Type B pancreatic cell (in vitro differentiated cells): Measurements from ENCODE around the gene DUSP22. TPM values are rescaled to one million over a fixed set of nuclear protein-coding genes. Genes with fewer than 3 reads are reported as not detected.
A peak's percentile ranks its signal among the peaks of the same experiment; 100 is the strongest.

Experiments
- DNase-seq: peaks from one replicate; pipeline ENCODE4 v3.0.0; 2021; ENCODE audit warnings: mixed read lengths; ENCODE audit not compliant: unreplicated experiment; ENCODE audit errors: extremely low spot score
- H3K27ac Mint-ChIP-seq: 2 replicates; pipeline ENCODE4 v1.8.0; 2021; ENCODE audit warnings: mild to moderate bottlenecking, mixed read lengths
- H3K27me3 Mint-ChIP-seq: 2 replicates; pipeline ENCODE4 v1.8.0; 2021; ENCODE audit warnings: mixed read lengths
- H3K36me3 Mint-ChIP-seq: 2 replicates; pipeline ENCODE4 v1.8.0; 2021; ENCODE audit warnings: mixed read lengths
- H3K4me1 Mint-ChIP-seq: one replicate; pipeline ENCODE4 v1.8.0; 2021; ENCODE audit warnings: mixed read lengths; ENCODE audit not compliant: unreplicated experiment
- H3K4me3 Mint-ChIP-seq: 2 replicates; pipeline ENCODE4 v1.8.0; 2021; ENCODE audit warnings: mild to moderate bottlenecking, mixed read lengths
- H3K9me3 Mint-ChIP-seq: 2 replicates; pipeline ENCODE4 v1.8.0; 2021; ENCODE audit warnings: mixed read lengths
- total RNA-seq: library from RNA; stranded (reverse); gene quantifications from 2 replicates; pipeline ENCODE4 v1.2.1, GENCODE V29; 2021; ENCODE audit warnings: low replicate concordance
- TF ChIP-seq, protein P1 (sequence below): fragments of 200-600 bp; sonication (generic); conservative IDR thresholded peaks from 2 replicates; pipeline ENCODE4 v1.5.0; 2021; ENCODE audit warnings: antibody characterized with exemption, mild to moderate bottlenecking

Gene DUSP22
- total RNA-seq, 1 donor from 2014 or later = 25.0 TPM

- H3K27me3 Mint-ChIP-seq = peaks cover 92% of the 10 kb centered on the region
- H3K27ac Mint-ChIP-seq = no peak overlapping the region
- no peaks in the 10 kb centered on the region for H3K36me3 Mint-ChIP-seq
- TF ChIP-seq, protein P1, sequence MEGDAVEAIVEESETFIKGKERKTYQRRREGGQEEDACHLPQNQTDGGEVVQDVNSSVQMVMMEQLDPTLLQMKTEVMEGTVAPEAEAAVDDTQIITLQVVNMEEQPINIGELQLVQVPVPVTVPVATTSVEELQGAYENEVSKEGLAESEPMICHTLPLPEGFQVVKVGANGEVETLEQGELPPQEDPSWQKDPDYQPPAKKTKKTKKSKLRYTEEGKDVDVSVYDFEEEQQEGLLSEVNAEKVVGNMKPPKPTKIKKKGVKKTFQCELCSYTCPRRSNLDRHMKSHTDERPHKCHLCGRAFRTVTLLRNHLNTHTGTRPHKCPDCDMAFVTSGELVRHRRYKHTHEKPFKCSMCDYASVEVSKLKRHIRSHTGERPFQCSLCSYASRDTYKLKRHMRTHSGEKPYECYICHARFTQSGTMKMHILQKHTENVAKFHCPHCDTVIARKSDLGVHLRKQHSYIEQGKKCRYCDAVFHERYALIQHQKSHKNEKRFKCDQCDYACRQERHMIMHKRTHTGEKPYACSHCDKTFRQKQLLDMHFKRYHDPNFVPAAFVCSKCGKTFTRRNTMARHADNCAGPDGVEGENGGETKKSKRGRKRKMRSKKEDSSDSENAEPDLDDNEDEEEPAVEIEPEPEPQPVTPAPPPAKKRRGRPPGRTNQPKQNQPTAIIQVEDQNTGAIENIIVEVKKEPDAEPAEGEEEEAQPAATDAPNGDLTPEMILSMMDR = no peak
- peaks cover 5% of the 10 kb centered on the region for H3K4me1 Mint-ChIP-seq
- DNase-seq = no peak
- peak overlapping the region; percentile 86 for H3K4me3 Mint-ChIP-seq
- no peaks in the 10 kb centered on the region for H3K9me3 Mint-ChIP-seq
Measured at GRCh38 chr6:393391-394221, 101.3 kb downstream of the DUSP22 start.

GRCh38 chr6:394641-395289 lies 102.5 kb downstream of the DUSP22 start:
- Mint-ChIP-seq H3K4me1 (peaks cover 5% of the 10 kb centered on the region), H3K27ac (no peak overlapping the region), H3K4me3 (no peak overlapping the region), H3K36me3 (no peaks in the 10 kb centered on the region), H3K9me3 (no peaks in the 10 kb centered on the region), H3K27me3 (peaks cover 92% of the 10 kb centered on the region)
- TF ChIP-seq, protein P1 = no peak
- DNase-seq = no peak

GRCh38 chr6:395432-396125 lies 103.3 kb downstream of the DUSP22 start:
- H3K27me3 Mint-ChIP-seq = peaks cover 91% of the 10 kb centered on the region
- DNase-seq = no peak
- H3K36me3 Mint-ChIP-seq = no peaks in the 10 kb centered on the region
- H3K4me3 Mint-ChIP-seq = no peak overlapping the region
- H3K4me1 Mint-ChIP-seq = peaks cover 5% of the 10 kb centered on the region
- no peak overlapping the region for H3K27ac Mint-ChIP-seq
- H3K9me3 Mint-ChIP-seq = no peaks in the 10 kb centered on the region
- TF ChIP-seq, protein P1 = no peak

DNA sequence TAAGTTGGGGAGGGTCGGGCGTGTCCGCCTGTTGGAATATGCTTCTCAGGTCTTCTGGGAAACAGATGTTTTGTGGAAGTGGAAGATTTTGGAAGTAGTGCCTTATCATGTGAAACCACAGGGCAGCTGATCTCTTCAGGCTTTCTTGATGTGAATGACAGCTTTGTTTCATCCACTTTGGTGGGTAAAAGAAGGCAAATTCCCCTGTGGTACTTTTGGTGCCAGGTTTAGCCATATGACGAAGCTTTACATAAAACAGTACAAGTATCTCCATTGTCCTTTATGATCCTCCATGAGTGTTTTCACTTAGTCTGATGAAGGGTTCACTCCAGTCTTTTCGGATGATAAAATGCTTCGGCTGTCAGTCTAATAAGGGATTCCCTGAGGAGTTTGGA lies 103.8 kb downstream of the DUSP22 start:
- peaks cover 90% of the 10 kb centered on the region for H3K27me3 Mint-ChIP-seq
- no peaks in the 10 kb centered on the region for H3K9me3 Mint-ChIP-seq
- H3K36me3 Mint-ChIP-seq = no peaks in the 10 kb centered on the region
- H3K4me3 Mint-ChIP-seq = no peak overlapping the region
- no peak for DNase-seq
- no peak overlapping the region for H3K27ac Mint-ChIP-seq
- H3K4me1 Mint-ChIP-seq = peaks cover 5% of the 10 kb centered on the region
- TF ChIP-seq, protein P1 = no peak

GRCh38 chr6:397056-397455 lies 104.8 kb downstream of the DUSP22 start:
- H3K4me1 Mint-ChIP-seq = peaks cover 5% of the 10 kb centered on the region
- DNase-seq = no peak
- H3K27me3 Mint-ChIP-seq = peaks cover 87% of the 10 kb centered on the region
- no peak overlapping the region for H3K4me3 Mint-ChIP-seq
- no peaks in the 10 kb centered on the region for H3K9me3 Mint-ChIP-seq
- no peaks in the 10 kb centered on the region for H3K36me3 Mint-ChIP-seq
- no peak overlapping the region for H3K27ac Mint-ChIP-seq
- TF ChIP-seq, protein P1 = no peak
